Measurements from ENCODE around the gene H2BK1.

The H2BK1 gene

DNA sequence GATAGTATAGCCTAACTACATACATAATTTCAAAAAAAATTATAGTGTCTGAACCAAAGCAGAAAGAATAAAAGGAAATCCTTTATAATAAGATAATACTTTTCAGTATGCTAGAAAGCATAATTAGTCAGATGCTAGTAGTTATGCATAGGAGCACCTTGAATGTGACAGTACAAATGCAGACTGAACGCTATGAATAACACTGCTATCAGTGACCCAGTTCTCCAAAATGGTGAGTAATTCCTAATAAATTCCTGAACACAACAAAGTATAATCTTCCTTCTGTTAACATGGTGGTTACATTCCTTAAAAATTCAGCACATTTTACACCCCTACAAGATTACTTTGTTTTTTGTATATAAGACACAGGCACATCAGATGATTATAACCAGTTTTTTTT lies 20.8 kb upstream of the H2BK1 start:
- DNase-seq = no peak

DNA sequence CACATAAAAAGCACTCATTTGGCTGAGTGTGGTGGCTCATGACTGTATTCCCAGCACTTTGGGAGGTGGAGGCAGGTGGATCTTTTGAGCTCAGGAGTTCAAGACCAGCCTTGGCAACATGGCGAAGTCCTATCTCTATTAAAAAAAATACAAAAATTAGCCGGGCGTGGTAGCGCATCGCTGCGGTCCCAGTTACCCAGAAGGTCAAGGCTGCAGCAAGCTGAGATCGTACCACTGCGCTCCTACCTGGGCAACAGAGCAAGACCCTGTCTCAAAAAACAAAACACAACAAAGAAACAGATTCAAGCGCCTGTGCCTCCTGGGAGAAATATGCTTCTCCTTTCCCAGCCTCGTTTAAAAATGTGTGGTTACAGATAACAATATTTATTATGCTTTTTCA lies 19.0 kb upstream of the H2BK1 start:
- DNase-seq = no peak

DNA sequence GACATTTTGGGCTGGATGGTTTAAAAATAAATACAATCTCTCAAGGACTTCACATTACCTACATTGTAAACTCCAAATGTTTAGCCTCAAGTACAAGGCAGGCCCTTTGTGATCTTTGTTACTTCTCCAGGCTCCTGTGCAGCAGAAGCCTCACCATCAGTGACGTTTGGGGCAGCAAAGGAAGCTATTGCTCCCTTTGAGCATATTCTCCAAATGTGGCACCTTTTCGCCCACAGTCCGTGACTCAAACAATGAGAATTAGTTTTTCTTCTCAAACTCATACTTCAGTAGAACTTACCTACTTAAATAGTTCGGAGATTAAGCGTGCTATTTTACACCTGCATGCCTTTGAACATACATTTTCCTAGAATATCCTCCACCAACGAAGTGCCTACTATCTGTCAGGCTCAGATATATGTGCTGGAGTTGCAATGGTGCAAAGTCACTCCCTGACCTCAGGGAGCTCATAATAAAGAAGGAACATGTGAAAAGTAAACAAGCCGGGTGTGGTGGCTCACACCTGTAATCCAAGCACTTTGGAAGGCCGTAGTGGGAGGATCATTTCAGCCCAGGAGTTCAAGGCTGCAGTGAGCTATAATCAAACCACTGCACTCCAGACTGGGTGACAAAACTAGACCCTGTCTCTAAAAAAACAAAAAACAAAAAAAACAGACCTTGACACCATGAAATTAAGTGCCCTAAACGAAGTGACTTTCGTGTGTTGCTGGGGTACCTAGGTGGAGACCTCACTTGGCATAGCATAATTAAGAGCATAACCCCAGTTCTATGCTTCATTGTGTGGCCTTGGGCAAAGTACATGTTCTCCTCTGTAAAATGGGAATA lies 18.0 kb upstream of the H2BK1 start:
- DNase-seq = no peak

DNA sequence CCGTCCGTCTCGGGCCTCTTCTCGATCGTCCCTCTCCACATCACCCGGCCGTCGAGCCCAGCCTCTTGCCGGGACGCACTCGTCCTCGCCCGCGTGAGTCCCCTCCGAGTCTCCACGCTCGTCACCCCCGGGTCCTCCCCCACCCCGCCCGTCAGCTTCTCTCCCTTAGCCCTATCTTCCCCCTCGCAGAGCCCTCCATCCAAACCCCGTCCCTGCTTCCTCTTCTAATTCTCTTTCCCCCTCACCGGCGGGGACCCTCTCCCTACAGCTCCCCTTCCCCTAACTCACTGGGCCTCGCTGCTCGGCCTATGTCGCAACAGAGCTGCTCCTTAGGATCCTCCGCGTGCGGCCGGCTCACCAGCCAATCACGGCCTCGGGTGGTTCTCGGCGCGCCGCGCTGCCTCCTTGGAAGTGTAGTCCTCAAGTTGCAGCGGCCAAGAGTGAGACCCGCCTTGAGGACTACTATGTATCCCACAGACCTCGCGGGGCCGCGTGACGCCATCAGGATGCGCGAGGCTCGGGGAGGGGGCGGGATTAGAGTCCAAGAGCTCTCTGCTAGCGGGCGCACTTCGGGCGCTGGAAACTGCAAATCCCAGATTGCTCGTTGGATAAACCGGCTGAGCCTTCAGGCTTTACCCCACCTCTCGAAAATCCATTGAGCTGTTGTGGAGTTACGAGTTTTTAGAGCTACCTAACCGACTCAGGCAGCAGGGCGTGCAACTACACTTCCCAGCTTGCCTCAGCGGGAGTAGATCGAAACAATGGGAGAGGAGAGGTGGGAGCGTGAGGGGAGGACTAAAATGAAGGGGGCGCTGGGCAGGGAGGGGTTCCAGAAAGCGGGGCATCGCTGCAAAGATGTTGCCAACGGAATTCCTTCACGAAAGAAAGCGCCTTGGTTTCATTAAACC lies 16.8 kb upstream of the H2BK1 start, which contains the start of gene ABCF2:
Gene ABCF2 (minus strand): TSS at position 331 of the 908 bp plus-strand sequence. CDS start 747 bp downstream, outside the sequence.
- DNase-seq = peak; percentile 99

DNA sequence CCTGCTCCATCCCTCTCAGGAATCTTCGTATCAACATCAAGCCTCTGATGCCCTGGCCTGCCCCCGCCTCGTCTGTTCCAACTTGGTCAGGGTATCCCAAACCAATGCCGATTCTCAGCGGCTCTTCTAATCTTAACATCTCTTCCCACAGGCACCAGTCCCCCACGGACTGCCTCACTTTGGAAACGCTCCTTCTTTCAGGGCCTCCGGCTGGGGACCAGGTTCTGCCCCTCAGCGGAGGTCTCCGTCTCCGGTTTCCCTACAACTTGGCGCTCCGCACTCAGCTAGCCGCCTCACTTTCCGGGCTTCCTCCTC lies 16.2 kb upstream of the H2BK1 start:
- DNase-seq = no peak

DNA sequence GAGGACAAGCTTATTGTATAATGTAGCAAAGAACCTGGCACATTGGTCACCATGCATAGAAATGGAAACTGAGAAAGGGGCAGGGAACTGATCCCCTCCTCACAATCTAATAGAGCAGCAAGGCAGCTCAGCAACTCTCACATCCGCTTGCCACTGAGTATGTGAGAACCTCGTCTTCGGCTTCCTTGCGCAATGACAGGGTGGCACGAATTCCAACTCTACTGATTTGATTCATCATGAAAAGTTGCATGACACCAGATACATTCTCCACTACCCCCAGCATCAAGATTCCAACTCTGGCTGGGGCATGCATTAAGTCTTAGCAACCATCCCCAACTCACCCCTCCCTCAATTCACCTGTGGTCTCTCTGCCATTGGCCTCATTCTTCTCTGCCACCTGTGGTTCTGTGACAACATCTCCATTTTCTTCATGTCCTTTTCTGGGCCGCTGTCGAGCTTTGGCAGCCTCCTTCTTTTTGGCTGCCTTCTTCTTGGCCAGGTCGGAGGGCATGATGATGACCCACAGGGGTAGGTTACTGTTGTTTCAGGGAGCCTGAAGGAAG lies 15.7 kb upstream of the H2BK1 start:
- DNase-seq = no peak

DNA sequence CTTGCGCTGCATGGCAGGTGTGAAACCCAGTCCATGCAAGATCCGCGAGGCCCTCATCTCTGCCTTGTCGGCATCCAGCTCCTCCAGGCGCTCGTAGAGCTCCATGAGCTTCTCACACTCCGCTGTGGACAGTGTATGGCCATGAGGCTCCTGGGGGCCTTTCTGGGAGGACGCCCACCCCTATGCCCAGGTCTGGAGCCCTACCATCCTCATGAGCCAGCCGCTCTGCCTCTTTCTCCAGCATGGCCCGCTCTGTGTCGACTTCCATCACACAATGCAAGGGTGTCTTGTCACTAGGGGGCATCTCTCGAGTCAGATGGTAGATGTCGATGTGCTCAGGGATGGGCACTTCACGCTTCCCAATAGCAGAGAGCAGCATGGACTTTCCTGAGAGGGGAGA lies 13.4 kb upstream of the H2BK1 start:
- no peak for DNase-seq

DNA sequence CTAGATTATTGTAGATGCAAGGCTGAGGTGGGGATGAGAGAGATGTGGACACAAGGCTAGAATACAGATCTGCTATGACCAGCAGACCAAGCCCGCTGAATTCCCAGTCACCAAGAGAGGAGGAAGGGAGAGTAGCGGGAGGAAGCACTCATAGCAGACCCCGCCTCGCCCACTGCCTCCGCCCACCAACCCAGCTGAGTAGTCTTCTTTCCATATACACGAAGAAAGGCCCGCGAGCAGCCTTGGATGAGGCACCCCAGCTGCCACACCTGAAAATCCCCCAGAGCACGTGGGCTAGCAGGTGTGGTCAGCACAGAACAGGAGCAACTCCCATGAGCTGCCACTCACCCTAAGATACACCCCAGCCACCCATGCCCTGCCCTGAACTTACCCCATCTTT lies 7.9 kb upstream of the H2BK1 start:
- DNase-seq = no peak

DNA sequence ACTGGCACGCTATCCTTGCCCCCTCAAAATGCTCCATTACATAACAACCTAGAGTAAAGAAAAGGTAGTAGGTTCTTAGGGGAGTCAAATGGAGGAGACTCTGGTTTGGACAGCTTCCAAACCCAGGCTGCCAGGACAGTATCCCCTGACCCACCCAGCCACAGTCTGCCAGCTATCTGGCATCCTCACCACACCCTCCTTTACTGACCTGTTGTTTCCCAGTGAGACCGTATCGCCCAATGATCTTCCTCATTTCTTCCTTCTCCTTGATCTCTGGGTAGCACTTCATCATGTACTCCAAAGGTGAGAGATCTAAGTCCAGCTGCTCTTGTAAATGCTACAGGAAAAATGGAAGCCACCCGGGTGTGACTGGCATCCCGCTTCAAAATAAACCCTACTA lies 5.1 kb upstream of the H2BK1 start:
- no peak for DNase-seq

DNA sequence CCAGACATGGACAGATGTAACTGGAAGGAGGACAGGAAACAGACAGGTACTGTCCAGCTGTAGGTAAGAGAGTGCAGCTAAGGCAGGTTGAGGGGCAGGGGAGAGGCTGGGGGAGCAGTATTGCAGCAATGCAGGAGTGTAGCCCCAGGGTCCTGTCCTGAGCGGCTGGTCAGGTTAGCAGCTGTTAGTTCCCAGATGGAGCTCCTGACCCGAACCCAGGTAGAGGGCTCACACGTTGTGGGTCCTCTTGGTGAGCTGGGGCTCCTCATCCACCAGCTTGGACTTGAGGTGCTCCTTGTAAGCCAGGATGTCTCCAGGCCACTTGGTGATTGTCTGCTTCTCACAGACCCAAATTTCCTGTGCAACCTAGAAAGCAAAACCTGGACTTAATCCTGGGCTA lies 3.5 kb upstream of the H2BK1 start:
- no peak for DNase-seq

DNA sequence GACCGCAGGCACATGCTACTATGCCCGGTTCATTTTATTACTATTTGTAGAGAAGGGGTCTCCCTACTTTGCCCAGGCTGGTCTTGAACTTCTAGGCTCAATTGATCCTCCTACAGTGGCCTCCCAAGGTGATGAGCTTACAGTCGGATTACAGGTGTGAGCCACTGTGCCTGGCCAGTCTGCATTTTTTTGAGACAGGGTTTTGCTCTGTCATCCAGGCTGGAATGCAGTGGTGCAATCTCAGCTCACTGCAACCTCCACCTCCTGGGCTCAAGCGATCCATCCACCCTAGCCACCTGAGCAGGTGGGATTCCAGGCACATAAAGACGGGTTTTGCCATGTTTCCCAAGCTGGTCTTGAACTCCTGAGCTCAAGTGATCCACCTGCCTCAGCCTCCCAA lies 2.3 kb upstream of the H2BK1 start:
- no peak for DNase-seq

DNA sequence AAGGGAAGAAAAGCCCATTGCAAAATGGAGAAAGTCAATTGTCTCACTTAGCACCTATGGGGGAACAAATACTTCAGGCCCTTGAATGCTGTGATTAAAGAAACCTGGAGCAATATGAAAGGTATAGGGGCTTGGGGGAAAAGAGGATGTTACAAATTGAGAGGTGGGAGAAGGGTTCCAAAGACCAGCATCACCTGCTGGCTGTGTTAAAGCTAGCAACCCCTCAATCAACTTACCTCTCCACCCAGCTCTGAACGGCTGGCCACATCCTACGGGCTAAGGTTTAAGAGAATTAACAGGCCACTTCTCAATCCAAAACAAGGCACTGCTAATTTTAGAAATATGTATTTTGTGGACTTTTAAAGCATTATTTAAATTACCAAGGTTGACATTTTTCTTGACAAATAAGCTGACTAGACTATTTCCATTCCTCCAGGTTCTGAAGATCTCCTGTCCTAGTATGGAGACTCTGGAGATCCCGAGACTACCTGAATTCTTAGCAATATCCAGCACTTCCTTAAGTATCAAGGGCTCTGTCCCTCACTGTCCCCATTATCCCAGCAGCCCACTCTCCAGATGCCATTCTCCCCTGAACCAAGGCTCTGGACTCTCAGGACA lies 976 bp upstream of the H2BK1 start:
- DNase-seq = no peak

DNA sequence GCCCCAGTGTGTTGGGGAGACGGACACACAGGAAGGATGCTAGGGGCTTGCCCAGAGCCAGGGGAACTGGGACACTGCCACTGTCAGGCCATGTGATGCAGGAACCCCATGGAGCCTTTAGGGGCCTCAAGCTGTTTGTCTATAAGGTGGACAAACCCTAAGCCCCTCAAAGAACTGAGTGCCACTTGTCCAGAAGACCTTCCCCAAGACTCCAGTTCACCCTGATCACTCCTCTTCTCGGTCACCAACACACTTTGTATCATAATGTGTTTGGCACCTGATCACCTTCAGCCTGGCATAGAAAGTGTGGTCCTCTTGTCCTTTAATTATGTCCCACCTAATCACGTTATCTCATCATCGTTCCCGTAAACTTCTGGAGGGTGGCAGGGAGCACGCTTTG lies 700 bp downstream of the H2BK1 start:
- no peak for DNase-seq

DNA sequence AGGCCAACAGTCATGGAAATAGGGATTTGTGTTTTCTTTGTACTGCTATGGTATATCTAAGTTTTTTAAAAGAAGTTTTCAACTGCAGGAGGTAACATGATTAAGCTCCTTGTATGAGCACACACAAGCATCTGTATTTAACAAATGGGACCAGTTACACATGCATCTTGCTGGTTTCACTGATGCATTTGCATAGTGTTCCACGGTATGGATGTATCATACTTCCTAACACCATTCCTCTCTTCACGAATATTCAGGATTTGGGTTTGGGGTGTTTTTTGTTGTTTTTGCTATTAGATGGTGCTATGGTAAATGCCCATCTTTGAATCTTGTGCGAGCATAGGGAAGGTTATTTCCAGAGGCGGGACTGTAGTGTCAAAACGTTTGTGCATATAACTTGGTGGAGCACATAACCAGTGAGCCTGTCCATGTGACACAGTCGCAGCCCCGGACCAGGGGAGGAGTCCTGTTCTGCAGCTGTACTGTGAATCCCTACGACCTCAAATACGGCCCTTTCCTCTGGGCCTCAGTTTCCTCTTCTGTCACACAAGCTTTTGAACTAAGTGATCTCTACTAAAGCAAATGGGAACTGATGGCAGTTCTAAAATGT lies 1.9 kb downstream of the H2BK1 start:
- no peak for DNase-seq

DNA sequence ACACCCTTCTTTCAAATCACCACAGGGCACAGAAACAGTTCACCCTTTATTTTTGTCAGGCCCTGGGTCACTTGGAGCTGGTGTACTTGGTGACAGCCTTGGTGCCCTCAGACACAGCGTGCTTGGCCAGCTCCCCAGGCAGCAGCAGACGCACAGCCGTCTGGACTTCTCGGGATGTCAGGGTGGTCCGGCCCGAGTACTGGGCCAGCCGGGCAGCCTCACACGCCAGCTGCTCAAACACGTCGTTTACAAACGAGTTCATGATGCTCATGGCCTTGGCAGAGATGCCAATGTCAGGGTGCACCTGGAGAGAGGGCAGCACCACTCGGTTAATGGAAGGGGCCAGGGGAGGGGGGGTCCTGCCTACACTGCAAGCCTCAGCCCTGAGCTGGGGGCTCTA lies 2.5 kb downstream of the H2BK1 start:
- no peak for DNase-seq

DNA sequence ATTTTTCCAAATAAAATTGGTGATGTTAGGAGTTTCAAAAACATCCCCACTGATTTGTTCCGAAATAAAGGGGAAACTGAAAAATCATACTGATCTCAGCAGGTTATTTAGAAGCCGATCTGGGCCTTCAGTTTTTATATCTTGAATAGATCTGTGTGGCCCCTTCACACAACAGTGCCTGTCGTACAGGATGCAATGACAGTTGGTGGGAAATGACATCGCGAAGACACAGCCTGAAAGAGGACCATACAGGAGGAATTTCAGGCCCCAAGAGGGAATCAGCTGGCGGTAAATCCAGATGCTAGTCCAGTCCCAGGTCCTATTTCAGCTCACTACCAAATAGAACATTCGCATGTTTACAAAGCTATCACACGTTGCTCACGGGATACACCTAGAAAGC lies 3.0 kb downstream of the H2BK1 start:
- DNase-seq = no peak

DNA sequence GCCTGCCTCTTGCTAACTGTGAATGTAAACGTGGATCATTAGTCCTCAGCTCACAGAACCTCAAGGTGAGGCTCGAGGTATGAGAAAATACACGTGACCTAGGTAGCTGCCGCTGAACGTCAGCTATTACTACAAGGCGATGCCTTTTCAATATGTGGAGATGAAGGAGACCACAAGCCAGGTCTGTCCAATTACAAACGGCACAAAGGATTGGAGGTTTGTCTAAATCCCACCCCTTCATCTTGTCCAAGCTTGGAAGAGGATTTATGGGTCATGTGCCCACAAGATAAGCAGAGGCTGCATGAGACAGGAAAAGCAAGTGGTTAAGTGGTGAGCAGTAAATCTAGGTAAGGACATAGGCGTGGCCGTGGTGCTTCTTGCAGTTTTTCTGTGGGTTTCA lies 3.4 kb downstream of the H2BK1 start:
- no peak for DNase-seq

DNA sequence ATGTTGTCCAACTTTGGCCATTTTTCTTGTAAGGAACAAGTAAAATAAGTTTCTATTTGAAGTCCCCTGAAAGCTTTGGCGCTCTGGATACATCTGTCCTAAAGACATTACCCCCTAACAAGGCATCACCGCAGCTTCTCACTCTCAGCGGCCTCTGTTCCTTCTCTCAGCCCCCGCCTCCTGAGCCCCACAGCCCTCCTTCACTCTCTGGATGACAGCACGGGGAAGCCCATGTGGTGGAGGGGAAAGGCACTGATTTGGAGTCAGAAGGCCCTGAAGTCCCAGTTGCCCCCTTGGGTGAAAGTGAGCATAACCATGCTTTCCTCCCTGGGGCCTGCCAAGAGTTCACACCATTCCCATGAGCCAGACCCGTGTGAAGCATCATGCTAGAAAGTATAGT lies 4.6 kb downstream of the H2BK1 start:
- no peak for DNase-seq

DNA sequence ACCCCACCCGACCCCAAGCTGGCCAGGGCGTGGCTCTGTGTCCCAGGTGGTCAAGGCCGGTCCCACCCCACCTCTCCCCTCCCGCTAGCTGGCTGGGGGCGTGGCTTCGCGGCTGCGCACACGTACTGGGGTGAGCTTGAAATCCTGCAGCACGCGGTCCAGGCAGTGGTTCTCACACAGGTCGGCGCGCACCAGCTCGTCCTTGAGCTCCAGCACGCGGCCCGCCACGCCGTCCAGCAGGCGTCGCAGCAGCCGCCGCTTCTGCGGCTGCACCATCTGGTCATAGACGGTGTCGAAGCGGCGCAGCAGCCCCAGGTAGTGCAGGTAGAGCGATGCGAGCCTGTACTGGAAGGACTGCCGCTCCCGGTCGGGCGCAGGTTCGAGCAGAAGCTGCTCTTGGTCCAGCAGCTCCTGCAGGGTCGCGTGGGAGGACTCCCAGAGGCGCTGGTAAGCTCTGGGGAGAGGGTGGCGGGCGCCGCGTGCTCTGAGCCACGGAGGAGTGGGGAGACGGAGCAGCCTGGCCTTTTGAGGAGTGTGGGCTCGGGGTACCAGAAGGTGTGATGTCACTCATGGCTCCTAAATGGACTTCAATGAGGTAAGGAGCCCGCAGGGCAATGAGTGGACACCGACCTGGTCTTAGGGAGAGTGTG lies 5.8 kb downstream of the H2BK1 start:
- DNase-seq = no peak

DNA sequence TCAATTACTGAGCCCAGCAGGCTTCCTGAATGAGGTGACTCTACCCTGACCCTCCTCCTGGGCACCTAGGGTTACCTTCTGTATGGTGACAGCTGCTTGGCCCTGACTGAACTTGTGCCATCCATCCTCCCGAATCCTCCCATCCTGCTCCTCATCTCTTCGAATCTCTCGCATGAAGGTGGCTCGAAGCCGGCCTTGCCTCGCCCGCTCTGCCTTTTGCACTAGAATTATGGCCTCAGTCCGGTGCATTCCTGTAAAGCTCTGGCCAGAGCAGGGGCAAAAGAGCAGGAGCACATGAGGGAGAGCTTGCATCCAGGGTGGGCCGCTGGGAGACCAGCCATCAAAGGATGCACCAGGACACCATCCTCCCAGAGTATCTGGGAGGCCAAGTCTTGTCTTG lies 7.5 kb downstream of the H2BK1 start:
- DNase-seq = no peak

DNA sequence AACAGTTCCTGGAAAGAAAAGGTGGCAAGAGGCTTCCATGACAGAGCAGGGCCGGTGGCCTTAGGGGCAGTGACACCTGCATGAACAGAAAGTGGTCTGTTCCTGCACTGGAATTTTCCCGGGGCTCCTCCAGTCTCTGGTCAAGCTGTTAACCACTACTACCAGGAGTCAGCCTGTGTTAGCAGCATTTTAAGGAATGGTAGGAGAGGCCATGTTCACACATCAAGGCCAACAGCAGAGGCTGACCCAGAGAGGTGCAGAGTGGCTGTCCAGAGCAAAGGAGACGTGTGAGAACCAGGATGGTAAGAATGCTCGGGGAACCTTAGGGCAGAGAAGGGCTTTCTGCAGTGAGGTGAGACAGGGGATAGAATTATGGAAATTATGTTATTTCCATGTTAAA lies 8.5 kb downstream of the H2BK1 start:
- DNase-seq = no peak

DNA sequence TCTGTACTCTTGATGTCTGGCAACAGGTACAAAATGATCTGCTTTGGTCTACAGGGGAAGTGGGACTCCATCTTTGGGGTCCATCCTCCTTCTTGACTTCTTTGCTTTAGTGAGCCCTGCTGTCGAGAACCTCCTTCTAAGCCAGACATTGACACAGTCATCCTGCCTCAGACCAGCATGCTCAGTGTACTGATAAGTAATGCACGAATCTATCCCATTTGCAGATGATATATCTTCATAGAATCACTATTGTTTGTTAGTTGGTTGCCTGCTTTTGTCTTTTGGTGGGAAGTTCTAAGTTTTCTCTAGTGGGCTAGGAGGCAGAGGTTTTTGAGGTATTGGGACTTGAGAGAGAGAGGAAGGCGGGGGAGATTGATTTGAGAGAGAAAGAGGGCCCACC lies 8.9 kb downstream of the H2BK1 start:
- DNase-seq = no peak

Measured in stimulated activated CD4-positive, alpha-beta T cell treated with anti-CD3 and anti-CD28 coated beads, Interleukin-15, amount 100 ng/mL, for 24 hours (primary cell).